ENCODE results near the gene MAP3K6.

The MAP3K6 gene

GRCh38 chr1:27339213-27339612, 27.5 kb downstream of the MAP3K6 start:
- H4K5ac ChIP-seq (ENCODE audit: low read length), result no peak overlapping the region
- H4K8ac ChIP-seq (ENCODE audit: low read depth, low read length), result no peak overlapping the region
- no peaks in the 10 kb centered on the region for H3K79me1 ChIP-seq (ENCODE audit: low read length)
- WGBS (ENCODE audit: extremely low coverage, insufficient coverage, low lambda C conversion rate), result no CpG with 5 or more reads among the region's 5 CpGs
- no peaks in the 10 kb centered on the region for H3K27me3 ChIP-seq (ENCODE audit: insufficient read depth, low read length, poor library complexity)
- H3K79me2 ChIP-seq (ENCODE audit: control insufficient read depth, insufficient read depth, low read length), result no peaks in the 10 kb centered on the region
- peaks cover 5% of the 10 kb centered on the region for H3K4me1 ChIP-seq (ENCODE audit: control insufficient read depth, low read depth, low read length)
- H2AK5ac ChIP-seq (ENCODE audit: low read length), result no peak overlapping the region
- H2BK120ac ChIP-seq (ENCODE audit: low read depth, low read length), result no peak overlapping the region
- H3K4ac ChIP-seq (ENCODE audit: low read depth, low read length), result no peak overlapping the region
- H2BK15ac ChIP-seq (replicated peaks; ENCODE audit: low read depth), result no peak overlapping the region
- no peak overlapping the region for H3K23ac ChIP-seq (ENCODE audit: low read length)
- H3K27ac ChIP-seq (ENCODE audit: low read depth, low read length), result no peak overlapping the region
- H2BK5ac ChIP-seq (ENCODE audit: low read length), result no peak overlapping the region
- no peak overlapping the region for H3K4me2 ChIP-seq (ENCODE audit: low read length)
- no peak for DNase-seq
- no peak overlapping the region for H3K18ac ChIP-seq (ENCODE audit: low read length)
- H3K4me3 ChIP-seq (ENCODE audit: low read length), result no peak overlapping the region
- no peak overlapping the region for H3K9ac ChIP-seq (ENCODE audit: low read length)
- H3K56ac ChIP-seq (ENCODE audit: low read length), result peak overlapping the region; percentile 22
- peaks cover under 1% of the 10 kb centered on the region for H3K36me3 ChIP-seq (ENCODE audit: control insufficient read depth, insufficient read depth, low read length)

- Histone ChIP-seq H2BK5ac (ENCODE audit: low read length) (no peak overlapping the region), H3K56ac (ENCODE audit: low read length) (peak overlapping the region; percentile 22), H2BK15ac (replicated peaks; ENCODE audit: low read depth) (no peak overlapping the region), H3K4me3 (ENCODE audit: low read length) (no peak overlapping the region), H4K5ac (ENCODE audit: low read length) (no peak overlapping the region), H3K9ac (ENCODE audit: low read length) (peak overlapping the region; percentile 8), H3K4me2 (ENCODE audit: low read length) (no peak overlapping the region), H3K18ac (ENCODE audit: low read length) (no peak overlapping the region), H3K23ac (ENCODE audit: low read length) (no peak overlapping the region), H2AK5ac (ENCODE audit: low read length) (no peak overlapping the region), H2BK120ac (ENCODE audit: low read depth, low read length) (no peak overlapping the region), H3K36me3 (ENCODE audit: control insufficient read depth, insufficient read depth, low read length) (peaks cover 4% of the 10 kb centered on the region), H4K8ac (ENCODE audit: low read depth, low read length) (no peak overlapping the region), H3K4ac (ENCODE audit: low read depth, low read length) (no peak overlapping the region), H3K27me3 (ENCODE audit: insufficient read depth, low read length, poor library complexity) (no peaks in the 10 kb centered on the region), H3K79me1 (ENCODE audit: low read length) (no peaks in the 10 kb centered on the region), H3K4me1 (ENCODE audit: control insufficient read depth, low read depth, low read length) (peaks cover 5% of the 10 kb centered on the region), H3K27ac (ENCODE audit: low read depth, low read length) (no peak overlapping the region), H3K79me2 (ENCODE audit: control insufficient read depth, insufficient read depth, low read length) (no peaks in the 10 kb centered on the region)
- no peak for DNase-seq
- WGBS (ENCODE audit: extremely low coverage, insufficient coverage, low lambda C conversion rate), result no CpG with 5 or more reads among the region's 6 CpGs
These were observed 28.0 kb downstream of the MAP3K6 start for GRCh38 chr1:27338751-27339150.

GRCh38 chr1:27336756-27337155, 30.0 kb downstream of the MAP3K6 start:
- no peak for DNase-seq
- Histone ChIP-seq H2BK120ac (ENCODE audit: low read depth, low read length) (no peak overlapping the region), H3K4me2 (ENCODE audit: low read length) (no peak overlapping the region), H2BK15ac (replicated peaks; ENCODE audit: low read depth) (no peak overlapping the region), H3K18ac (ENCODE audit: low read length) (no peak overlapping the region), H4K5ac (ENCODE audit: low read length) (no peak overlapping the region), H3K4me1 (ENCODE audit: control insufficient read depth, low read depth, low read length) (peaks cover 2% of the 10 kb centered on the region), H3K56ac (ENCODE audit: low read length) (no peak overlapping the region), H3K27ac (ENCODE audit: low read depth, low read length) (no peak overlapping the region), H3K23ac (ENCODE audit: low read length) (no peak overlapping the region), H3K79me1 (ENCODE audit: low read length) (no peaks in the 10 kb centered on the region), H4K8ac (ENCODE audit: low read depth, low read length) (no peak overlapping the region), H3K36me3 (ENCODE audit: control insufficient read depth, insufficient read depth, low read length) (peaks cover 5% of the 10 kb centered on the region), H3K27me3 (ENCODE audit: insufficient read depth, low read length, poor library complexity) (no peaks in the 10 kb centered on the region), H3K4ac (ENCODE audit: low read depth, low read length) (no peak overlapping the region), H2AK5ac (ENCODE audit: low read length) (no peak overlapping the region), H3K79me2 (ENCODE audit: control insufficient read depth, insufficient read depth, low read length) (no peaks in the 10 kb centered on the region), H2BK5ac (ENCODE audit: low read length) (no peak overlapping the region), H3K9ac (ENCODE audit: low read length) (no peak overlapping the region), H3K4me3 (ENCODE audit: low read length) (no peak overlapping the region)
- no CpG with 5 or more reads among the region's 5 CpGs for WGBS (ENCODE audit: extremely low coverage, insufficient coverage, low lambda C conversion rate)

GRCh38 chr1:27335506-27336422, 31.0 kb downstream of the MAP3K6 start:
- no CpG with 5 or more reads among the region's 17 CpGs for WGBS (ENCODE audit: extremely low coverage, insufficient coverage, low lambda C conversion rate)
- H3K79me2 ChIP-seq (ENCODE audit: control insufficient read depth, insufficient read depth, low read length), result no peaks in the 10 kb centered on the region
- no peak for DNase-seq
- H3K23ac ChIP-seq (ENCODE audit: low read length), result no peak overlapping the region
- no peak overlapping the region for H2AK5ac ChIP-seq (ENCODE audit: low read length)
- H3K4me1 ChIP-seq (ENCODE audit: control insufficient read depth, low read depth, low read length), result peaks cover 2% of the 10 kb centered on the region
- H2BK15ac ChIP-seq (replicated peaks; ENCODE audit: low read depth), result no peak overlapping the region
- no peak overlapping the region for H3K9ac ChIP-seq (ENCODE audit: low read length)
- no peak overlapping the region for H2BK5ac ChIP-seq (ENCODE audit: low read length)
- H3K56ac ChIP-seq (ENCODE audit: low read length), result no peak overlapping the region
- no peaks in the 10 kb centered on the region for H3K27me3 ChIP-seq (ENCODE audit: insufficient read depth, low read length, poor library complexity)
- no peak overlapping the region for H3K4me2 ChIP-seq (ENCODE audit: low read length)
- no peak overlapping the region for H3K18ac ChIP-seq (ENCODE audit: low read length)
- H3K4ac ChIP-seq (ENCODE audit: low read depth, low read length), result no peak overlapping the region
- no peaks in the 10 kb centered on the region for H3K79me1 ChIP-seq (ENCODE audit: low read length)
- peaks cover 5% of the 10 kb centered on the region for H3K36me3 ChIP-seq (ENCODE audit: control insufficient read depth, insufficient read depth, low read length)
- H3K27ac ChIP-seq (ENCODE audit: low read depth, low read length), result no peak overlapping the region
- H3K4me3 ChIP-seq (ENCODE audit: low read length), result no peak overlapping the region
- no peak overlapping the region for H4K5ac ChIP-seq (ENCODE audit: low read length)
- no peak overlapping the region for H2BK120ac ChIP-seq (ENCODE audit: low read depth, low read length)
- H4K8ac ChIP-seq (ENCODE audit: low read depth, low read length), result no peak overlapping the region

GRCh38 chr1:27333717-27334279, 33.0 kb downstream of the MAP3K6 start:
- Histone ChIP-seq H2AK5ac (ENCODE audit: low read length) (no peak overlapping the region), H3K36me3 (ENCODE audit: control insufficient read depth, insufficient read depth, low read length) (peaks cover 5% of the 10 kb centered on the region), H3K4me3 (ENCODE audit: low read length) (no peak overlapping the region), H4K8ac (ENCODE audit: low read depth, low read length) (no peak overlapping the region), H3K4me2 (ENCODE audit: low read length) (no peak overlapping the region), H2BK5ac (ENCODE audit: low read length) (no peak overlapping the region), H3K9ac (ENCODE audit: low read length) (no peak overlapping the region), H4K5ac (ENCODE audit: low read length) (no peak overlapping the region), H3K4me1 (ENCODE audit: control insufficient read depth, low read depth, low read length) (no peaks in the 10 kb centered on the region), H3K56ac (ENCODE audit: low read length) (no peak overlapping the region), H3K4ac (ENCODE audit: low read depth, low read length) (no peak overlapping the region), H3K18ac (ENCODE audit: low read length) (no peak overlapping the region), H2BK120ac (ENCODE audit: low read depth, low read length) (no peak overlapping the region), H2BK15ac (replicated peaks; ENCODE audit: low read depth) (no peak overlapping the region), H3K23ac (ENCODE audit: low read length) (no peak overlapping the region), H3K27me3 (ENCODE audit: insufficient read depth, low read length, poor library complexity) (no peaks in the 10 kb centered on the region), H3K79me1 (ENCODE audit: low read length) (peaks cover 1% of the 10 kb centered on the region), H3K27ac (ENCODE audit: low read depth, low read length) (no peak overlapping the region), H3K79me2 (ENCODE audit: control insufficient read depth, insufficient read depth, low read length) (peaks cover 1% of the 10 kb centered on the region)
- DNase-seq, result no peak
- WGBS (ENCODE audit: extremely low coverage, insufficient coverage, low lambda C conversion rate), result no CpG with 5 or more reads among the region's 17 CpGs

Measured in mesendoderm (in vitro differentiated cells).